ENCODE results near the gene PAXX. TPM values are rescaled to one million over a fixed set of nuclear protein-coding genes. Genes with fewer than 3 reads are reported as not detected.

The PAXX gene
- total and polyA plus RNA-seq, 2 donors = 9.3 to 55.4 TPM

GRCh38 chr9:136949817-136950655 lies 42.2 kb upstream of the PAXX start:
- peak overlapping the region; percentile 71 for H3K27ac ChIP-seq (ENCODE audit: low read depth)
- no peaks in the 10 kb centered on the region for H3K36me3 ChIP-seq (ENCODE audit: insufficient read depth)
- peak overlapping the region; percentile 49 for H3K4me3 ChIP-seq (ENCODE audit: low read depth, low read length)
- WGBS = 2% methylated on average over 63 of the region's 63 CpGs
- DNase-seq (ENCODE audit: extremely low spot score) = peak; percentile 76
- H3K4me1 ChIP-seq (ENCODE audit: insufficient read depth) = no peaks in the 10 kb centered on the region

GRCh38 chr9:136950656-136951276 lies 41.5 kb upstream of the PAXX start:
- no peaks in the 10 kb centered on the region for H3K36me3 ChIP-seq (ENCODE audit: insufficient read depth)
- no peaks in the 10 kb centered on the region for H3K4me1 ChIP-seq (ENCODE audit: insufficient read depth)
- H3K27ac ChIP-seq (ENCODE audit: low read depth) = no peak overlapping the region
- H3K4me3 ChIP-seq (ENCODE audit: low read depth, low read length) = peak overlapping the region; percentile 49
- no peak for DNase-seq (ENCODE audit: extremely low spot score)
- WGBS = 50% methylated on average over 9 of the region's 9 CpGs

- Histone ChIP-seq H3K4me3 (ENCODE audit: low read depth, low read length) (no peak within 1 kb of the TSS), H3K36me3 (ENCODE audit: insufficient read depth) (no peaks in the 10 kb centered on the region), H3K27ac (ENCODE audit: low read depth) (no peak within 1 kb of the TSS), H3K4me1 (ENCODE audit: insufficient read depth) (no peaks in the 10 kb centered on the region)
- 80% methylated on average over 14 of the region's 14 CpGs for whole genome bisulfite sequencing
- DNase-seq (ENCODE audit: extremely low spot score) = no peak
Measured at GRCh38 chr9:136951541-136952320, 40.5 kb upstream of the PAXX start, which contains the start of gene LCN12. Gene LCN12, plus strand, starts transcription at chr9:136952273. Its CDS starts 55 bp downstream, at chr9:136952328.

GRCh38 chr9:136952321-136952850 lies 39.8 kb upstream of the PAXX start:
- Histone ChIP-seq H3K4me1 (ENCODE audit: insufficient read depth) (no peaks in the 10 kb centered on the region), H3K27ac (ENCODE audit: low read depth) (no peak overlapping the region), H3K4me3 (ENCODE audit: low read depth, low read length) (no peak overlapping the region), H3K36me3 (ENCODE audit: insufficient read depth) (no peaks in the 10 kb centered on the region)
- 60% methylated on average over 15 of the region's 15 CpGs for WGBS
- no peak for DNase-seq (ENCODE audit: extremely low spot score)

GRCh38 chr9:136952876-136953770 lies 39.1 kb upstream of the PAXX start:
- H3K36me3 ChIP-seq (ENCODE audit: insufficient read depth) = no peaks in the 10 kb centered on the region
- DNase-seq (ENCODE audit: extremely low spot score) = no peak
- H3K4me3 ChIP-seq (ENCODE audit: low read depth, low read length) = no peak overlapping the region
- 91% methylated on average over 44 of the region's 44 CpGs for WGBS
- H3K4me1 ChIP-seq (ENCODE audit: insufficient read depth) = no peaks in the 10 kb centered on the region
- no peak overlapping the region for H3K27ac ChIP-seq (ENCODE audit: low read depth)

- H3K4me3 ChIP-seq (ENCODE audit: low read depth, low read length) = no peak overlapping the region
- 80% methylated on average over 19 of the region's 19 CpGs for WGBS
Measured at GRCh38 chr9:136953771-136954269, 38.4 kb upstream of the PAXX start.

GRCh38 chr9:136954270-136955083 lies 37.7 kb upstream of the PAXX start:
- Histone ChIP-seq H3K4me3 (ENCODE audit: low read depth, low read length) (no peak overlapping the region), H3K4me1 (ENCODE audit: insufficient read depth) (no peaks in the 10 kb centered on the region), H3K27ac (ENCODE audit: low read depth) (no peak overlapping the region), H3K36me3 (ENCODE audit: insufficient read depth) (no peaks in the 10 kb centered on the region)
- DNase-seq (ENCODE audit: extremely low spot score) = no peak
- WGBS = 83% methylated on average over 25 of the region's 25 CpGs

More at GRCh38 chr9:136953771-136954269, 38.4 kb upstream of the PAXX start:
- no peak for DNase-seq (ENCODE audit: extremely low spot score)
- no peaks in the 10 kb centered on the region for H3K4me1 ChIP-seq (ENCODE audit: insufficient read depth)
- H3K36me3 ChIP-seq (ENCODE audit: insufficient read depth) = no peaks in the 10 kb centered on the region
- no peak overlapping the region for H3K27ac ChIP-seq (ENCODE audit: low read depth)

- H3K4me1 ChIP-seq (ENCODE audit: insufficient read depth) = no peaks in the 10 kb centered on the region
- no peak overlapping the region for H3K27ac ChIP-seq (ENCODE audit: low read depth)
- no peak for DNase-seq (ENCODE audit: extremely low spot score)
- H3K4me3 ChIP-seq (ENCODE audit: low read depth, low read length) = no peak overlapping the region
- WGBS = 82% methylated on average over 14 of the region's 14 CpGs
- no peaks in the 10 kb centered on the region for H3K36me3 ChIP-seq (ENCODE audit: insufficient read depth)
Measured at GRCh38 chr9:136955202-136955942, 36.9 kb upstream of the PAXX start.

- no peaks in the 10 kb centered on the region for H3K4me1 ChIP-seq (ENCODE audit: insufficient read depth)
- H3K27ac ChIP-seq (ENCODE audit: low read depth) = no peak overlapping the region
- no peak for DNase-seq (ENCODE audit: extremely low spot score)
- WGBS = 91% methylated on average over 9 of the region's 9 CpGs
- no peaks in the 10 kb centered on the region for H3K36me3 ChIP-seq (ENCODE audit: insufficient read depth)
- no peak overlapping the region for H3K4me3 ChIP-seq (ENCODE audit: low read depth, low read length)
Measured at GRCh38 chr9:136955943-136956335, 36.3 kb upstream of the PAXX start.

GRCh38 chr9:136956604-136957003 lies 35.6 kb upstream of the PAXX start:
- Histone ChIP-seq H3K27ac (ENCODE audit: low read depth) (no peak overlapping the region), H3K4me3 (ENCODE audit: low read depth, low read length) (no peak overlapping the region), H3K36me3 (ENCODE audit: insufficient read depth) (no peaks in the 10 kb centered on the region), H3K4me1 (ENCODE audit: insufficient read depth) (no peaks in the 10 kb centered on the region)
- 95% methylated on average over 4 of the region's 4 CpGs for WGBS
- DNase-seq (ENCODE audit: extremely low spot score) = no peak

GRCh38 chr9:136957461-136957860 lies 34.8 kb upstream of the PAXX start:
- no peak for DNase-seq (ENCODE audit: extremely low spot score)
- H3K36me3 ChIP-seq (ENCODE audit: insufficient read depth) = no peaks in the 10 kb centered on the region
- H3K4me3 ChIP-seq (ENCODE audit: low read depth, low read length) = no peak overlapping the region
- no peaks in the 10 kb centered on the region for H3K4me1 ChIP-seq (ENCODE audit: insufficient read depth)
- H3K27ac ChIP-seq (ENCODE audit: low read depth) = no peak overlapping the region
- 93% methylated on average over 1 of the region's 1 CpG for WGBS
